AG09319 (cell line): ENCODE data around the gene SLC25A18.

Experiments used
- DNase-seq: peaks from one replicate; pipeline ENCODE4 v3.0.0-alpha.2; 2010; ENCODE audit warnings: low read depth; ENCODE audit errors: extremely low read depth
- TF ChIP-seq, protein P1 (sequence below): IDR thresholded peaks from 2 replicates; pipeline ENCODE4 v1.5.1; 2011; ENCODE audit warnings: low read depth, mild to moderate bottlenecking, inconsistent platforms, low read length, moderate library complexity

The SLC25A18 gene

GRCh38 chr22:17638182-17638431, 74.8 kb downstream of the SLC25A18 start:
- TF ChIP-seq, protein P1, sequence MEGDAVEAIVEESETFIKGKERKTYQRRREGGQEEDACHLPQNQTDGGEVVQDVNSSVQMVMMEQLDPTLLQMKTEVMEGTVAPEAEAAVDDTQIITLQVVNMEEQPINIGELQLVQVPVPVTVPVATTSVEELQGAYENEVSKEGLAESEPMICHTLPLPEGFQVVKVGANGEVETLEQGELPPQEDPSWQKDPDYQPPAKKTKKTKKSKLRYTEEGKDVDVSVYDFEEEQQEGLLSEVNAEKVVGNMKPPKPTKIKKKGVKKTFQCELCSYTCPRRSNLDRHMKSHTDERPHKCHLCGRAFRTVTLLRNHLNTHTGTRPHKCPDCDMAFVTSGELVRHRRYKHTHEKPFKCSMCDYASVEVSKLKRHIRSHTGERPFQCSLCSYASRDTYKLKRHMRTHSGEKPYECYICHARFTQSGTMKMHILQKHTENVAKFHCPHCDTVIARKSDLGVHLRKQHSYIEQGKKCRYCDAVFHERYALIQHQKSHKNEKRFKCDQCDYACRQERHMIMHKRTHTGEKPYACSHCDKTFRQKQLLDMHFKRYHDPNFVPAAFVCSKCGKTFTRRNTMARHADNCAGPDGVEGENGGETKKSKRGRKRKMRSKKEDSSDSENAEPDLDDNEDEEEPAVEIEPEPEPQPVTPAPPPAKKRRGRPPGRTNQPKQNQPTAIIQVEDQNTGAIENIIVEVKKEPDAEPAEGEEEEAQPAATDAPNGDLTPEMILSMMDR = peak; percentile 14; the same call in 1 of the 2 replicates
- no peak for DNase-seq

DNA sequence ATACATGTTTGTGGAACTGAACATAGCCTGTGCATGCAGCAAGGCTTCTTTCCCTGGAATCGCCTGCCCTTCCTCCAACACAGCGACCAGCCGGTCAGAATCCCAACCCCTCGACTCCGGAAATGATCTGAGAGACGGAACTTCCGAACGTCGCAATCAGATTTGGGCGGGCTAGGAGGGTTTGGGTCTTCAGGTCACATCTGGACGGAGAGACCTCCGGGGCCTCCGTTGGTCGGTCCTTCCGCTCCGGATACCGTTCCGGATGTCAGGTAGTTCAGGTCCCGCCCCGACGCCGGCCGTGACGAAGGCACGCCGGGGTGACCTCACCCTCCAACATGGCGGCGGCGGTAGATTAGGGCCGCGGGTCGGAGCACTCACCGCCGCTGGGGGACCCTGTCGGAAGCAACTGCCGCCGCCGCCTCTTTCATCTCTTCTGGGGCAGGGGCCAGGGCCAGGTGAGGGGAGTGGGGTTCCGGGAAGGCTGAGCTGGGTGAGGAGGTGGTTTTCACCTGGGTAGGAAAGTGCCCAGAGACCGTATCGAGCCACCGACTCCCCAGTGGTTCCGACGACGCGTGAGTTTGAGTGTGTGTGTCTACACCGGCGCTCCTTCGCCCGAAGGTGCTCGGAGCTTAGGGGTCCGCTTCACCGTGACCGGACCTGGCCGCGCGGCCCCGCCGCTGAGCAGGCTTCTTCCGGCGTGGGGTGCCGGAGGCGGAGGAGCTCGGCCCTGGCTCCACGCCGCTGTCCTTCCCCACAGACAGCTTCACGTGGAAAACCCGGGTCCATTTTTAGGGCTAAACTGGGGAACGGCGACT, 75.3 kb downstream of the SLC25A18 start, which contains the start of gene BCL2L13:
BCL2L13 (plus strand) TSS at position 326 of the 815 bp plus-strand sequence. CDS start 16,955 bp downstream, outside the sequence.
- TF ChIP-seq, protein P1 = no peak; the same call in 1 of the 2 replicates
- DNase-seq = peak; percentile 69

GRCh38 chr22:17639247-17639741, 76.0 kb downstream of the SLC25A18 start:
- DNase-seq = peak; percentile 50
- TF ChIP-seq, protein P1 = no peak
